ENCODE data around the gene PHACTR3.

Gene PHACTR3

DNA sequence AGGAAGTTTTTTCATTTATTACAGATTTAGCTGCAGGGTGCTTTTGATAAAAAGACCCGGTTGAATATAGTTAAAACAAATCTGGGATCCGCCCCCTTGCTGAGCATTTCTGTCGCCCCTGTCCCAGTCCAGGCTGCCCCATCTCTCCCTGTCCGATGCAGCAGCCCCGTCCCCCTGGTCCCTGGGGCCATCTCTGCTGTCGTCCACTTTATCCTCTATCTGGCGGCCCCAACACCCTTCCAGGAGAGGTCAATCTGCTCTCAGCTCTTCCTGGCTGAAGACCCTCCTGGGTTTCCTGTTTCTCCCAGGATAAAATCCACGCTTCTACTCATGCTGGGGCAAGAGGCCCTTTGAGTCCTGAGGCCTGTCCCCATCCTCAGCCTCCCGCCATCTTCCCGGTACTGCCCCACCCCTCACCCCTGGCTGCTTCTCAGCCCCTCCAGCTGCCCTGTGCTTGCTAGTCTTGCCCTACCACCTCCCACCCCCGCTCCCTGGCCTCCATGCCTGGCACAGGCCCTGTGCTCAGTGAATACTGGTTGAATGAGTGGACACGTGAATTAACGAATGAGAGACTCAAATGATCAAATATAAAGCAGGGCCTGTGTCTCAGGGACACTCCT, 16.0 kb upstream of the PHACTR3 start:
- DNase-seq (ENCODE audit: low read depth in 3 of 3, low spot score in 1 of 3) = no peak

DNA sequence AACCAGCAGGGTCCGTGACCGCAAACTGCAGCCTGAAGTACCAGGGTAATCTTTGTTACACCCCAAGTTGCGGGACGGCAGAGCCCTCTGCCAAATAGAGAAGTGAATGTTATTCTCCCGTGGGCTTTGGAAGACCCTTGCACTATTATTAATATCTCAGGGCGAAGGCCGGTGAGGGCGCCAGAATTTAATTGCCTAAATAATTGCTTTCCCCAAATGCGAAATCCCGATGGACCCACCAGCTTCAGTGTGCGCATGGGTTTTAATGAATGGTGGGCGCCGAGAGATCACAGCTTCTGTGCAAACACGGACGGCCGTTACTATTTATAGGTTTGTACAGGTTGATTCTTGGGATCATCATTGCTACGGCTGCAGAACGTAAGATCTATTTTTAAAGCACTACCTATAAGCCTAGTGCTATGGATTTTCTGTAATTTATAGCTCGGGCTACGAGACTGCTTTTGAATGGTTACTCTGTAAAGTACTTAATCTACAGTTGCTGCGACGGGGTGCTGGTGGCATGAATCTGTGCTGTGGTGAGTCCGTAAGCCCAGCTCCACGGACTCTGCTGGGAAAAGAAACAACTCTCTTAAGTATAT, 15.2 kb upstream of the PHACTR3 start:
- no peak for DNase-seq (ENCODE audit: low read depth in 3 of 3, low spot score in 1 of 3)

DNA sequence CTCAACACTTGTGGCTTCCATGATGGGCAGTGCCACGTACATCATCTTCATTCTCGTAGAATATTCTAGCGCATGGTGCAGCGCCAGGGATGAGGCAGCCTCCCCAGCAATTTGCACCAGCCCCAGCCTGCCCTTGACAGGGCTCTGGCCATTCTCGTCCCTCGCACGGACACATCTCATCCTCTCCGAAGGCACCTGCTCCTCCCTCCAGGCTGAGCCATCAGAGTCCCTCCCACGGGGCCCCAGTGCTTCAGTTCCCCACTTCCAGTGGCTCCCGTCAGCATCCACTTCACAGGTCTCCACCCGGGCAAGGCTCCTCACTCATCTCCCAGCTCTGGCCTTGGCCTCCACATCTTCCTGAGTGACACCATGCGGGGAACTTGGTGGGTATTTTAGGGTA, 13.3 kb upstream of the PHACTR3 start:
- DNase-seq (ENCODE audit: low read depth in 3 of 3, low spot score in 1 of 3) = no peak

DNA sequence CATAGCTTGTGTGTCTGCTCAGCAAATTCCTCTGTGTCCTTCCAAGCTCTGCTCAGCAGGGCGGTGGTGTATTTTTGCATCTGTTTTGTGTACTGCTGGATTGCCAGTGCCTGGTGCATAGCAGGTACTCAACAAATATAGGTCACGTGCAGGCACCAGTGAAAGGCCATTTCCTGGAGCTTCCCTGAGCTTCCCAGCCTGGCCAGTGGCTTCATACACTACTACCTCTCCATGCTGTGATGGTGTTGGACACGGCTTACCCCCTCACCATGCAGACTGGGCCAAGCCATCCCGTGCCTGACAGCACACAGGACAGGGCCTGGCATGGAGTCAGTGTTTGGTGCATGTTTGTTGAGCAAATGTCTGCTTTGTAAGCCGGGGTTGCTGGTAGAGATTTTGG, 7.7 kb upstream of the PHACTR3 start:
- no peak for DNase-seq (ENCODE audit: low read depth in 3 of 3, low spot score in 1 of 3)

DNA sequence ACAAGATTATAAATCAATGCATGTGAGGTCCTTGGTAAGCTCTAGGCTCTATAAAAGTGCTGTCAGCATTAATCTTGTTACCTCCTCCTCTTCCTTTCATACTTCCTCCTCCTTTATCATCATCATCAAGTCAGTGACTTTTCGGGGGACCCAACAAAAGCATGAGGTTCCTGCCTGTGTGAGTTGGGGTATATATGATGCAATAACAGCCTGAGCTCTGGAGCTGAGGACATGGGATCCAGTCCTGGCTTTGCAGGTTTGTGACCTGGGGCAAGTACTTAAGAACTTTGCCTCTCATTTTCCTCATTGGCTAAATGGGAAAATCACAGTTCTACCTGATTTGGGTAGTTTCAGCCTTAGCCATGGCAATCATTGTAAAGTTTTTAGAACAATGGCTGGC, 7.1 kb upstream of the PHACTR3 start:
- no peak for DNase-seq (ENCODE audit: low read depth in 3 of 3, low spot score in 1 of 3)

DNA sequence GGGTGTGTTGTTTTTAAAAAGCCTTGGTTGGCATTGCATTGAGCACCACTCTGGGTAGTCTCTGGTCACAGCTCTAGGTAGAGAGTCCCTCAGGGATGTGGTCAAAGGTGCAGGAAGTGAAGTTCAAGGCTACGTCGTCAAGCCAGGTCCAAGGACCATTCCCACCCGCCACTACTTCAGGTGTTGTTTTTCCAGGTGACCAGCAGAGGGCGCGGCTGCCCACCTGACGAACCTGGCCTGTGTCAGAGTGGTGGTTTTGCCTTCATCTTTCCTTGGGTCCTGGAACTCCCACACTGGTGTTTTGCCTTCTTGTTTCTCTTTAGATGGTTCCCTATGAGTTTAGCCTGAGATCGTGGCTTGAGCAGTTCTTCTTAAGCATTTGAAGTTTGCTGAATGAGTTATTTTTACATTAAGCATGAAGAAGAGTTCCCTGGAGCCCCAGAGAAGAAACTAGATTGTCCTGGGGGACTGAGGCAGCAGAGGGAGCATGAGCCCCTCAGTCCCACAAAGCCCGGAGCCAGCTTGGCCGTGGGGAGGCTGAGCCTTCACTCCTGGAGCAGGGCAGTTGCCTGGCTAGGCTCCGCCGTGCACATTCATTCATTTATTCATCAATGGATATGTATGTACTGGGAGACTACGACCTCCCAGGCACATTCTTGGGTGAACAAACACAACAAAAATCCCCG, 5.6 kb upstream of the PHACTR3 start:
- peak in 1 of 3 donors; percentile 10 for DNase-seq (ENCODE audit: low read depth in 3 of 3, low spot score in 1 of 3)

DNA sequence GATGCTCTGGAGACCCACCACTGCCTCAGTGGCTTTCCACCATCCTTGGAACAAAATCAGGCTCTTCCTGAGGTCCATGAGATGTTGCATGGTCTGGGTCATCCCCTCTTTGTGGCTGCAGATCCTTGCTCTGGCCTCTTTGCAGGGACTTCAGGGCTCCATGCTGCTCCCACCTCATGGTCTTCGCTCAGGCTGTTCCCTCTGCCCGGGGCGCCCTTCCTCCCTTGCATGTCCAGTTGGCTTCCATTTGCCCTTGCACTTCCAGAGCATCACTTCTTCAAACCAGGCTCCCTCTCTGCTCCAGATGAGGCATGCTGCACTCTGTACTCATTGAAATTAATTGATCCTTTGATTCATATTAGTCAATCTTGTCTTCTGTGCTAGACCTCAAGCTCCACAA, 4.4 kb upstream of the PHACTR3 start:
- no peak for DNase-seq (ENCODE audit: low read depth in 3 of 3, low spot score in 1 of 3)

DNA sequence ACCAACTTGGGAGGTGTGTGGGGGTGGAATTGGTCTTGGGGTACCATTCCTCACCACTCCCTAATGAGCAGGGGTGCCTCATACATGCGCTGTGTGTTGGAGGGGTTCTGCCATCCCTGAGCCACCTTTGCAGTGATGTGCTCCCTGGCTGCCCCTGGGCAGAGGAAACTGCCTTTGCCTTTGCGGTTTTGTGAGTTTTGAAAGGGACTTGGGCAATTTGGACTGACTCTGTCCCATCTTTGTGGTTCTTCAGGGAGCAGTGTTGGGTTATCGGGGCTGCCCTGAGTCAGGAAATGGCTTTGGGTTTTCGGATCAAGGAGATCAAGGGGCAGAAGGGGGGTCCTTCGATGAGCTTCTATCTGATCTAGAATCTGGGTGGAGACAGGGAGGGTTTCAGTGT, 3.9 kb upstream of the PHACTR3 start:
- DNase-seq (ENCODE audit: low read depth in 3 of 3, low spot score in 1 of 3) = no peak

DNA sequence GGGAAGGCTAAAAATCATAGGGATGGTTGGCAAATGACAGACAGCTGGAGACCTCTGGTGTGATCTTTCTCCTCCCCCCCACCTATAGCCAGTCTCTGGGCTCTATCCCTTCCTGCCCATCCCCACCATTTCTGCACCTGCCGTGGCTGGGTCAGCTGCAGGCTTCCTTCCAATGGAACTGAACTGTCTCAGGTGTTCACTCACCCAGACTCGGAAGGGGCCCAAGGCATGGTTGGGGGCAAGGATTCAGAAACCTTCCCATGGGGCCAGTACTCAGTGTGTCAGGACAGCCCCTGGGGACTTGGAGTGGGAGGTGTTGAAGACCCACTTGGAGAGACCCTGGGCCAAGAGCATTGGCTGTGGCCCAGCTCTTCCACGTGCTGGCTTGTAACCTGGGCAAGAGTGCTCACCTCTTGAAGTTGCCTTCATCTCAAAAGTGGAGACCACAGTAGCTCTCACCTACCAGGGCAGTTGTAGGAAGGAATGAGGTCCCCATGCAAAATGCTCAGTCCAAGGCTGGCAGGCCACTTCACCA, 1.7 kb upstream of the PHACTR3 start:
- DNase-seq (ENCODE audit: low read depth in 3 of 3, low spot score in 1 of 3) = no peak

DNA sequence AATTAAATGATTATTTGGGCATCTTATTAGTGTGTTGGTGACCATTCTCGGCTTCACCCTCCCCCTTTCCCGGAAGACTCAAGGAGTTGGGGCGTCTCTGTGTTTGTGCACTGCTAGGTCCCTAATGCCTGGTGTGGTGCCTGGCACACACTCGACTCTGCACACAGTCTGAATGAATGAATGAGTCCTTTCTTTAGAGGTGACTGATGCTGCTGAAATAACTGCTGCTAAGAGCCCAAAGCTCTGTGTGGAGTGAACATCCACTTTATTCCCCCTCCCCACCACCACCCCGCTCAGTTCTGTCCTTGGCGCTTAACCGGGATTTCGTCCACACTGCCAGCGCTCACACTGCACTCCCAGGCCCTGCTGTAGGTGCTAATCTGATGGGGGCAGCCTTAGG, 1.2 kb upstream of the PHACTR3 start:
- DNase-seq (ENCODE audit: low read depth in 3 of 3, low spot score in 1 of 3) = no peak

DNA sequence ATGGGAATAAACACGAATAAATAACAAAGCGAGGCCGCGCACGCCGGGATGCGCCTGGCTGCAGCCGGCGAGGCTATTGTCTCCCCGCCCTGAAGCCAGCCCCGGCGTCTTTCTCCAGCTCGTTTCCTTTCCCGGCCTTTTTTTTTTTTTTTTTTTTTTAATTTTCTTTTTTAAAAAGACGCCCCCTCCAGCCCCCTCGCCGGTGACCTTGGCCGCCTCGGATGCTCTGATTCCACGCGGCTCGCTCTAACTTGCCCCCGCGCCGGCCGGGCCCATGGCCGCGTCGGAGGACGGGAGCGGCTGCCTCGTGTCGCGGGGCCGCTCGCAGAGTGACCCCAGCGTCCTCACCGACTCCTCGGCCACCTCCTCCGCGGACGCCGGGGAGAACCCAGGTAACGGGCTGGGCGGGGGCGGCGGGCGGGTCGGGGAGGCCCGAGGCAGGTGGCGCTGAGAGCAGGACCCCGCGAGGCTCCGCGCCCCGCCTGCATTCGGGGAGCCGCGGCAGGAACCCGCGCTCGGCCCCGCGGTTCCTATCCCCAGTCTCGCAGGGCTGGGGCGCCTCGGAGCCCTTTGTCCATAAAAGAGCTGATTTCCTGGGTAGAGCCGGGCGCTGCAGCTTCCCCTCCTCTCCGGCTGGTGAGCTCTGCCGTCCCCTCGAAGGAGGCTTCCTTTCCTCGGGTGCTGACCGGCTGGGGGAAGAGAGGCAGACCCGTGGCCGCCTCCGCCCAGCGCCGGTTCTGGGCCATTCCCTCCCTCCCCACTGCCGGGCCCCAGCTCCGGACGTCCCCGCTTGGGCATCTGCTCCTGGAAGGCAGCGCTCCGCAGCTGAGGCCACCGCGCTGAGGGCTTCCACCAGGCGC, 631 bp downstream of the PHACTR3 start:
- DNase-seq (ENCODE audit: low read depth in 3 of 3, low spot score in 1 of 3) = no peak

DNA sequence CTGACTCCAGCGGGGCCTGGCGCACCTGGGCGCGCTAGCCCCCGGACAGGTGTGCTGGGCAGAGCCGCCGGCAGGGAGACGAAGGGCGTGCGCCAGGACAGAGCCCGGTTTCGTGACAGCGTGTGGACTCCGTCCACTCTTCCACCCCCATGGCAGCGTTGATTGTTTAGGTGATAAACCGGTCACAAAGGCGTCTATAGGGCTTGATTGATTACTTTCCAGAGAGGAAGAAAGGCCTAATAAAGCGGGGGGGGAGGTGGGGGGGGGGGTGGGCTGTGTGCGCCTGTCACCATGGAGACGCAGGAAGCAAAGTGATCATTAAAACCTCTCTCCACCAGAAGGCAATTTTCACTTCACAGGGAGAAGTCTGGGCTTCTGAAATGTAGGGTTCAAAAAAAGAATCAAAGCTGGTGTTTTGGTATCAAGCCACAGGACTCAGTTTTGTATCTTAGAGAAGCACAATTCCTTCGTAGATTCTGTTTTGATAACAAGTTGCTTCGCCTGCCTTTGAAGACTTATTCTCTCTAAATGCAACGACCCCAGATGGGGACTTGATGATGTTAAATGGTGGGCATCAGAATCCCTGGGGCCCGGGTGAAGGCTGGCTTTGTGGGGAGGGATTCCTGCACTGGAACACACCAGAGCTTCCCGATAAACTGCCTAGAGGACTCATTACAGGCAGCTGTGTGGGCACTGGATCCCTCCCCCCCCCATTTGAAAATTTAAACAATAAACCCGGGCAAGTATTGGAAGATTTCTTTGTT, 1.4 kb downstream of the PHACTR3 start:
- DNase-seq (ENCODE audit: low read depth in 3 of 3, low spot score in 1 of 3) = no peak

DNA sequence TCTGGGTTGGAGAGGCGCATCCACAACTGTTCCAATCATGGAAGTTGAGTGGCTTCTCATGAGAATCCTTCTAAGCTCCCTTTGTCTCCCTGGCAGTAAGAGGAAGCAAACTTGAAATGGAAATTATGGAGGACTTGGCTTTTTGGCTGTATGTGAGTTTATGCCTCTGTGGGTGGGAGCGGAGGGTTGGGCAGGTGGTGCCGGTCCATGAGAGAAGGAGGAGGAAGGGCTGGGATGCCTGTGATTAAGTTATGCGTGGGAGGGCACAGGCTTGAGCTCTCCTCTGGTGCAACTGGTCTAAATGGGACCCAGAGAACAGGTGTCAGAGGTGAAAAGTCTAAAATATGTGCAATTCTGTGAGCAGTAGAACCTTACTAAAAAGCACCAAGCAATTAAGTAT, 2.2 kb downstream of the PHACTR3 start:
- DNase-seq (ENCODE audit: low read depth in 3 of 3, low spot score in 1 of 3) = no peak

DNA sequence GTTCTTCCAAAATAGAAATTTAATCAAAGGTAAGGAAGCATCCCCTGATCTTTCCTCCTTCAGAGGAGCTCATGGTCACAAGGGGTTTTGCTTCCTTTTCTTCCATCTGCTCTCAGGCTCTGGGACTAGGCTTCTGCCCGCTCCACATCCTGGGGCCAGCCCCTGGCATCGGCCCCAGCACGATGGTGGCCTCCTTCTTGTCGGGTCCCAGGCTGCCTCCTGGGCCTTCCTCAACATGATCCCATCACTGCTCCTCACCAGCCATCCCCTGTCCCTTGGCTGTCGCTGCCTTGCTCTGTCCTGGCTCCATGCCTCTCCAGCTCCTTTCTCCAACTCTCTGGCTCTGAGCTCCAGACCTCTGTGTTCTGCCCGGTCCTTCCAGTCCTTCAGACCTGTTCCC, 4.1 kb downstream of the PHACTR3 start:
- no peak for DNase-seq (ENCODE audit: low read depth in 3 of 3, low spot score in 1 of 3)

DNA sequence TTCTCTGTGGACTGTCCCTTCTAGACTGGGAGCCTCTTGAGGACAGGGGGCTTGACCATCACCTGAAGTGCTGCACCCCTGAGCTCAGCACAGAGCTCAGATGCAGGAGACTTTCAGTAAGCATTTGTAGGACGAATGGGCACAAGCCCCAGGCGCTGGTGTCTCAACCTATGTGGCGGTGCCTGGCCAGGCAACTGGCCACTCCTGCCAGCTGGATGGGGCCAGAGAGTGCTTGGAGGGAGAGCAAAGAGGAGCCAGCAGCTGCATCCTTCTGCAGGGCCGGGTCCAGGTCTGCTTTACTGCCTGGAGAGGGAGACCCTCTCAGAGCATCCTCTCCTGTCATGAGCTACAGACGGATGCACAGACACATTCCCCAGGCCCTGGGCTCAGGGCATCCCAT, 4.5 kb downstream of the PHACTR3 start:
- DNase-seq (ENCODE audit: low read depth in 3 of 3, low spot score in 1 of 3) = no peak

DNA sequence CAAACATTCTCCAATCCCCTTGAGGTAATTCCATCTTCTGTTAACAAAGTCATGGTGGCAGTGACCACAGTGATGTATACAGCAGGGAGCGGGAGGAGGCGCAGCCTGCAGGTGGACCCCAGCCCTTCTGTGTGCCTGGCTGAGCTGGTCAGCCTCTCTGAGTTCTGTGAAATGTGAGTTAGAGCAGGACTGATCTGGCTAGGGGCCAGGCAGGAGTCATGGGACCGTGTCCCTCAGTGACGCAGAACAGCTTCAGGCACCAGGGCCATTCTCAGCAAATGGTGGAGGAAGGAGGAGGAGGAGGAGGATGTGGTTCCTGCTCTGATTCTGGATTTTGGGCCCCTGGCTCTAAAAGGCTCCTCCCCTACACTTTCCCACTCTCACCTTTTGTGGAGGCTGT, 6.9 kb downstream of the PHACTR3 start:
- DNase-seq (ENCODE audit: low read depth in 3 of 3, low spot score in 1 of 3) = no peak

DNA sequence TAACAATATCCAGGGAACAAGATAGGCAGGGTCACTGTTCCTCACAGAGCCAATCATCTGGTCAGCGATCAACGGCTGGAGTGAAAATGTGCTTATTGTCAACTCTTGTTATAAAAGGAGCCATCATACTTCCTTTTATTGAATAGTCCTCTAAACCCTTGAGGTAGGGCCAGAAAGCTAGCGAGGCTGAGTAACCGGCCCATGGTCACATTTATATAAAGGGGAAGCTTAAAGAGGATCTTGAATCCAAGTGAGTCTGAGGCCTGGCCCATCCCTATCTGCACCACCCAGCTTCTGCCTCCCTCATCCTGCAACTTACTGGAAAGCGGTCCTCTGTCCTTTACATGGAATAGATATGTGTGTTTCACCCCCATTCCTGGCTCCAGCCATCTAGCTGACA, 9.5 kb downstream of the PHACTR3 start:
- DNase-seq (ENCODE audit: low read depth in 3 of 3, low spot score in 1 of 3) = no peak

DNA sequence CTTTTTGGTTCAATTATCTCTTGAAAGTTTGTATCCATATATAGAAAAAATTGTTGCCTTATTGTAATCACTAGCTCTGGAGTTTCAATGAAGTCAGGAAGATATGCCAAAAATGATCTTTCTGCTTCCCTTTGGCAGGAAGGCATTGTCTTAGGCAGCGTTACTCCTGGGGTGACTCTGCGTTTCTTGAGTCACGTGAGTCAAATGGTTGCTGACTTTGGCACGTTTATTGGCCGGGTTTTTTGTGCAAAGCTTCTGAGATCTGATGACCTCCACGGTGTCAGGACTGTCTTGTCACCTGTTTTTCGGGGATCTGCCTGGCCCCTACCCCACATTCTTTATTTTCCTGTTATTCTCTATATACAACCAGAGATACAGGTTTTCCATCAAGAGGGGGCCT, 10.4 kb downstream of the PHACTR3 start:
- DNase-seq (ENCODE audit: low read depth in 3 of 3, low spot score in 1 of 3) = no peak

DNA sequence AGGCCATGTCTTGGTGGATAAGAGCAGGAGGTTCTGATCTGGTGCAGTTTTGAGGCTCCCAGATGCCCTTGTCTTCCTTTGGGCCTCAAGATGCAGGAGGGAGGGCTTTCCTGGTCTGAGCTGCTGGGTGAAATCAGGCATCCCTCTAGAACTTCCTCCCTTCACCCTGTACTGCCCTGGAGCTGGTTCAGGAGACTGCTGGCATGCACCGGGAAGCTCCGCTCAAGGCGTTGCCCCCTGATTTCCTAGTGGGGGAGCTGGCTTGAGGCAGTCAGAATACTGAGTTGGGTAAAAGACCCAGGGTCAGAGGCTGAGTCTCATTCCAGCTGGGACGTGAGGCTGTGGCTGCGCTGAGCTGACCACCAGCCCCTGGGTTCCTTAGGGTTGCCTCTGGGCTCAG, 12.0 kb downstream of the PHACTR3 start:
- DNase-seq (ENCODE audit: low read depth in 3 of 3, low spot score in 1 of 3) = no peak

DNA sequence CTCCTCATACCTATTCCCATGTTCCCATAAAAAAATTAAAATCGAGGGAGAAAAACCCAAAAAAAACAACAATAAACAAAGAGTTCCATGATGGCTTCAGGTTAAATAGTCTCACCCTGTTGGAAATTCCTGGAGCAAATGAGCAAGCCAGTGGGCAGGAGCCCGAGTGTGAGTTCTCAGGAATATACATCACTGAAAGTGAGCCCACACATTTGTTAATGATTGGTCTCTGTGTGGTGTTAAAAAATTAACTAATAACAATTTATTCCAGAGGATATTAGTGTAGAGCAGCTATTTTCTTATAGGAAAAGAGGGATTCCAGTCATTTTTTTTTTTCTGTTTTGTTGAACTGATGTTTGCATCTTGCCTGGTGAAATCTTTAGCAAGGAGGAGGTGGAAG, 12.9 kb downstream of the PHACTR3 start:
- DNase-seq (ENCODE audit: low read depth in 3 of 3, low spot score in 1 of 3) = no peak

DNA sequence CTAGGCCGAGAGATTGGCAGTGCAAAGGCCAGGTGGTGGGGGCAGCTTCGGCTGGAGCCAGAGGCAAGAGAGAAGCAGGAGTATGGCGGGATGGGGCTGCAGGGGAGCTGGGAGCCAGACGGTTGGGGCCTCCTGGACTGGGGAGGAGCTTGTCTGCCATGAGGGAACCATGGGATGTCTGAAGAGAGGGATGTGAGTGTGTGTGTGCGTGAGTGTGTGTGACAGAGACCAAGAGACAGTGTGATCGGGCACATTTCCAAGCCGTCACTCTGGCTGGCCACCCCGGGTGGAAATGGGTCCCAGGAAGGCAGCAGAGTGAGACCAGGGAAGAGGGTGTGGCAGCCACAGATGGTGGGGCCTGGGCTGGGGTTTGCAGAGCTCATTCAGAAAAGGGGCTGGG, 13.8 kb downstream of the PHACTR3 start:
- no peak for DNase-seq (ENCODE audit: low read depth in 3 of 3, low spot score in 1 of 3)
